Inferior parietal cortex (tissue), 1 donor: ENCODE data around the gene MCCC1.
A peak's percentile ranks its signal among the peaks of the same experiment; 100 is the strongest.

Source experiments
- DNase-seq: peaks from one replicate; pipeline ENCODE4 v3.0.0-alpha.2; 2016; ENCODE audit errors: extremely low spot score

MCCC1 gene

DNA sequence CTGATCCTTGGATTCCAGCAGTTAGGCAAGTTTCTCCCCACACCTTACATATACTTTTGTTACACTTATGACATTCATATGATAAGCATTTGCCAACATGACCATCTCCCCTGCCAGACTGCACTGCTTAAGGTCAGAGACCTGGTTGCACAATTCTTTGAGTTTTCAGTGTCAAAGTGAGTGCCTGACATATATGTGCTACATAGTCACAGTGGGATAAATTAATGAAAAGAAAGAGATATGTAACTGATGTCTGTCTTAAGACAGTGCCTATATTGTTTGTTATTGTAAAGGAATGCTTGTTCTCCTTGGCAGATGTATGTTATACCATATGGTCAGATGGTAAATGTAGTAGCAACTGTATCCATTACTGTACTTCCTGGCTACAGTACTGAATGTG lies 115.4 kb downstream of the MCCC1 start:
- DNase-seq: no peak

DNA sequence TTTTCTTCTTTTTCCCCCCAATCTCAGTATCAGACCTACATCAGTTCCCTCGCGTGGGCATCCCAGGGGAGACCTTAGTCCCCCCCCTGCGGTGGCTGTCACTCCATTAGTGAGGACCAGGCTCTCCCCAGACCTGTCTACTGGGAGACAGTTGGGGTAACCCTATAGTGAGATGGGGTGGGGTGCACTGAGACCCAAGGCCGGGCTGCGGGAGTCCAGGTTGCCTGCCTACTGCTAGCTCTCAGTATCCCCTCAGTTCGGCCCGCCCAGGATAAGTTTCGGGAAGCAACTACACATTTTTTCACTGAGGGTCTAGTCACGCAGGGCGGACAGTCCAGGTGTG lies 118.3 kb downstream of the MCCC1 start:
- DNase-seq: no peak

DNA sequence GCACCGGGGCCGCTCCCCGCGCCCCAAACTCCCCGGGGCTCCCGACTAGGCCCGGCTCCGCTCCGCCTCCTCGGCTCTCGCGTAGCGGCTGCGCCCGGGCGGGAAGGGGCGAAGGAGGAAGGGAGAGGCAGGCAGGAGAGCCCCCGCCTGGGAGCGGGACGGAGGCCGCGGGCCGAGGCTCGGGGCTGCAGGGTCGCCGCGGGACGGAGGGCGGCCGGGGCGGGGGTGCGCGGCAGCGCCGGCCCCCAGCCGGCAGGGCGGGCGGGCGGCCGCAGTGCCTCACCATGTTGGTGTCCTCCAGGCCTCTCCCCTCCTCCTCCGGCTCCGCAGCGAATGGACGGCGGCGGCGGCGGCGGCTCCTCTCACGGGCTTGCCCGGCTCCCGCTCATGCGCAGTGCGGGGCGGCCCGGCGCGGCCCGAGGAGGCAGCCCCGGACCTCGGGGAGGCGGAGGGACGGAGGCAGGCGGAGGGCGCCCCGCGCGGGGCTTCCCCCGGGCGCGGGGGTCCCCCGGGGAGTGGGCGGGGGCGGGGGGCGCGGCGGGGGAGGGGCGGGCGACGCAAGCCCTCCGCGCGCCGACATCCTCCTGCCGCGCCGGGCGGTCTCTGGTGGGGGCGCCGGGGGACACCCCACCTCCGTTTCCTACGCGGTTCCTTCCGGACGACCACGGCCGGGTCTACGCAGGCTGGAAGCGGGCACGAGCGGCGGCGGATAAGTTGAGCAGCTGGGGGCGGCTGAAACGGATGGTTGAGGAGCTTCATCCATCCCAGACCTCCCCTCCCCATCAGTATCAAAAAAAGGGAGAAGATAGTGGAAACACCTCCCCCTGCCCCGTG lies 118.9 kb downstream of the MCCC1 start, which contains the start of gene DCUN1D1:
Gene DCUN1D1 (minus strand): TSS at position 335 of the 834 bp plus-strand sequence. CDS start 49 bp downstream, at position 286.
- peak; percentile 80 for DNase-seq

DNA sequence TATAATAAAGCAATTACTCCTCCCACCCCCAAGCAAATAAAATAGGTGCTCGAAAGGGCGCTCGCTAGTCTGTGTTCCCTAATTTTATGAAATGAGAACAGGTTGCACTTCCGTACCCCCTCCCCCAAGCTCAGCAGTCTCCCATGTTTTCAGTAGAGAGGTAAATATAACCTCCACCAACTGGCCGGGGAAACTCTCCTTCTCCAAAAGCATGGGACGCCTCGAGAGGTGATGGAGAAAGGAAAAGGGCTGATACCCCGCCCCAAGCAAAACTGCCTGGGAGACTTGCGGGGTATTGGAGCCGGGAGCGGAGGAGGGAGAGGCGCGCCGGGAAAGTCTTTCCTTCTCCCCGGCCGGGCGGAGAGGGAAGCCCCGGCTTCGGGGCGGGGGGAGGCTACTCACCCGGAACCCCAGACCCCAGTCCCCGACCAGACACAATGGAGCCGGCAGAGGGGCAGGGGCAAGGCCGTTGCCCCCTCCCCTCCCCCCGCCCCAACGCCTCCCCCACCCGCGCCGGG lies 119.6 kb downstream of the MCCC1 start:
- peak; percentile 32 for DNase-seq

DNA sequence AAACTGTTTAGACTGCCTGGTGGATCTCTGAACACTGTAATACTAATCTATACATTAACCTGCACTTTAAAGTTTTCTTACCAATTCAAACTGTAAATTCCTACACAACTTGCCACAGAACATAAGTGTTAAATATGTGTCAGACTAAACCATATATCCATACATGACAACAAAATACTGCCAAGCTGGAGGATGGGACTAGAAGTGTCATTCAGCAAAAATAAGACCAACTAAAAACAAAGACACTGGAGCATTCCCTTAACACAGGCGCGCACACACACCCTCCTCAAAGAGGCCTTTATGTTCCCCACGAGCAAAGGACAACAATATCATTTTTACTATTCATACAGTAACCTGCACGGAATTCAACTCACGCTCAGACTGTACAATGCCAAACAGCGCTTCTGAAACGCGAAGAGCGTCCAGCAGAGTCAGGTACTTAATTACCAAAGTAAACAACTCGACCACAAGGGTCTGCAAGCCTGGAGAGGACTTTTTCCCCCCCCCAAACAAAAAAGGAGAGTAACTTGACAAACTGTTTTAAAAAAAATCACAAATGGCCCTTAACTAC lies 120.1 kb downstream of the MCCC1 start:
- DNase-seq: no peak

DNA sequence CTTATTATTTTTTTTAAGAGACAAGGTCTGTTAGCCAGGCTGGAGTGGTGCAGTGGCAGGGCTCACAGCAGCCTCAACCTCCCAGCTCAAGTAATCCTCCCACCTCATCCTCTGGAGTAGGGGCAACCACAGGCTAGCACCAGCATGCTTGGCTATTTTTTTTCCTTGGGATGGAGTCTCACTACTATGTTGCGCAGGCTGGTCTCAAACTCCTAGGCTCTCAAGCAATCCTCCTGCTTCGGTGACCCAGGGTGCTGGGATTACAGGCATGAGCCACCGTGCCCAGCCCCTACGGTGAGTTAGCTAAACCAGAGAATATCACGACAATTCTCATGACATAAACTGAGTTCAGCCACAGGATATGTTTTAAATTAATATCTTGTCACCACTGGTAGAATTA lies 120.9 kb downstream of the MCCC1 start:
- DNase-seq: no peak

GRCh38 chr3:182973047-182973446 lies 126.2 kb downstream of the MCCC1 start:
- DNase-seq: no peak

DNA sequence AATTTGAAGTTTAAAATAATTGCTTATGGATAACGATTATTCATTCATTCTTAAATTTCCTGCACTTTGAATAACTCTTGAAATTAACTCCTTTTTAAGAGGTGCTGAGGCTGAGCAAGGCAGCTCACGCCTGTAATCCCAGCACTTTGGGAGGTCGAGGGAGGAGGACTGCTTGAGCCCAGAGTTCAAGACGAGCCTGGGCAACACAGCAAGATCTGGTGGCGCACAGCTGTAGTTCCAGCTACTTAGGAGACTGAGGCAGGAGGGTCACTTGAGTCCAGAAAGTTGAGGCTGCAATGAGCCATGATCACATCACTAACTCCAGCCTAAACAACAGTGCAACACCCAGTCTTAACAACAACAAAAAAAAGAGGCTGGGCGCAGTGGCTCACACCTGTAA lies 126.9 kb downstream of the MCCC1 start:
- no peak for DNase-seq

DNA sequence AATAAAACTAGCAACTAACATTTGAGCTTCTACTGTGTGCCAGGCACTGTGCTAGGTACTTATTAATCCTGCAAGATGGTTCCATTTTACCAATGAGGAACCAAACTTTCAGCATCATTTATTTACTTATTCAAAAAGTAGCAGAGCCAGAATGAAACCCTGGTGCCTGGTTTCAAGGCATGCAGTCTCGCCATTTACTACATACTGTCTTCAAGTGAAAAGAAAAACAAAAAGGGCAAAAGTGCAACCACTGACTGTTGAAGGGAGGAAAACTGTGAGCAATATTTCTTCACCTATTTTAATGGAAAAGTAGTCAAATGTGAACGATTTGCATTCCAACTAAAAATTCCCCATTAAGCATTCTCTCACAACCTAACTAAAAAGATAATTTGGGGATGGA lies 127.7 kb downstream of the MCCC1 start:
- DNase-seq: no peak

- no peak for DNase-seq
Observed at GRCh38 chr3:182970811-182971418, 128.4 kb downstream of the MCCC1 start.

- DNase-seq: no peak
Observed at GRCh38 chr3:182969853-182970252, 129.4 kb downstream of the MCCC1 start.

DNA sequence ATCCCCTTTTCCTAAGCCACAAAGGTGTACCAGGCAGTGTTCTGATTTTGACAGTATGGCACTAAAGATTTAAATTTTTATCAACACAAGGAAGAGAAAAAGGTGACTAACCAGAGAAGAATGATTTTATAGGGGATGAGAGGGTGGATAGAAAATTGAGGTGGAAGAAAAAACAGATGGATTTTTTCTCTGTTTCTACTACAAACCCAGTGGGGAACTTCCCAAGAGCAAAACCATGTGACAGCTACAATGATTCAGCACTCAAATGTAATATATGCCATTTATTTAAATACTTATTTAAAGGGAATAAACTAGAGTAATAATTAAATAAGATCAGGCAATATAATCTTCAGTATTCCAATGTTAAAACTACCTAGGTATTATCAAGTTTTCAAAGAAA lies 130.0 kb downstream of the MCCC1 start:
- no peak for DNase-seq

GRCh38 chr3:182967218-182968204 lies 131.8 kb downstream of the MCCC1 start:
- no peak for DNase-seq

DNA sequence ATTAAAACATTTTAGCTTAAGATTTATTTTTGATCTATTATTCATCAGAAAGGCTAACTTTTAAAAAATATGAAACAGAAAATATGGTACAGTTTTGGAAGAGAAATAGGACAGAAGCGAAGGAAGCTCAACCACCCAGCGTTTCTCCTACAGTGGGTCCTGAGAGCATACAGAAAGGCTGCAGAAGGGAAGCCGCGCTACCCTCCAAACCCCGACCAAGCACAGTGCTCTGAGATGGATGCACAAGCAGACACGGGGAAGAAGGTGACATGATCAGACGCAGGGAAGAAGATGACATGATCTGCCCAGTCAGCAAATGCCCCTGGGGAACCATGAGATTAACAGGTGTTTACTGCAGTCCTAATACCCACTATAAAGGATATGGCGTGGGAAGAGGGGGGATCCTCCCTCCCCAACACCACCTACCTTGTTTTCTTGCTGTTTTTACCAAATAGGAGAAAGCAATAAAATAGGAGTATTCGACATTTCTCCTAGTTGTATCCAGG lies 133.4 kb downstream of the MCCC1 start:
- DNase-seq: no peak
